ENCODE results near the gene TGM1.

TGM1 gene

GRCh38 chr14:24310265-24310645, 47.3 kb upstream of the TGM1 start:
- Histone ChIP-seq H3K4me3 (ENCODE audit: low read depth, low read length) (no peak overlapping the region), H3K4me1 (ENCODE audit: control insufficient read depth, insufficient read depth, low read length) (no peaks in the 10 kb centered on the region), H3K27ac (ENCODE audit: extremely low read depth, low read depth, low read length) (no peak overlapping the region), H3K36me3 (ENCODE audit: control insufficient read depth in 2 of 2, insufficient read depth in 1 of 2, low read length in 2 of 2) (peaks cover 5 to 72% of the 10 kb centered on the region in 2 experiments), H3K9me3 (ENCODE audit: control insufficient read depth, insufficient read depth, low read depth, low read length) (no peaks in the 10 kb centered on the region)
- ChIA-PET CTCF (interaction anchor here (0.5 to 5.1 kb wide), 6 partner anchors 11 to 827 kb away, joined by 3 to 70 read pairs (median 18); partner anchors contain the start of genes CBLN3, DHRS1, KHNYN and NOP9), POLR2A (interaction anchor here (2.7 kb wide), 1 partner anchor 68 kb away, joined by 15 read pairs; the partner anchor contains the start of gene TINF2)
- TF ChIP-seq ZNF423 (tag by site-specific recombination; IDR thresholded peaks at IDR 0.05), result no peak
- peak; percentile 31; the same call in 1 of the 2 replicates for TF ChIP-seq PRDM10 (tag by site-specific recombination; IDR thresholded peaks at IDR 0.05)
- no peak for TF ChIP-seq ZNF140 (tag by site-specific recombination; IDR thresholded peaks at IDR 0.05)

- ChIA-PET CTCF (interaction anchor here (0.5 to 5.1 kb wide), 12 partner anchors 11 to 826 kb away, joined by 3 to 70 read pairs (median 3); partner anchors contain the start of genes CBLN3, DHRS1, KHNYN and MDP1), POLR2A (interaction anchor here (2.2 to 2.7 kb wide), 2 partner anchors 39 to 67 kb away, joined by 9 to 15 read pairs; partner anchors contain the start of genes RABGGTA and TINF2)
- H3K9me3 ChIP-seq (ENCODE audit: control insufficient read depth, insufficient read depth, low read depth, low read length), result no peaks in the 10 kb centered on the region
- H3K27ac ChIP-seq (ENCODE audit: extremely low read depth, low read depth, low read length), result no peak within 1 kb of the TSS
- no peak for TF ChIP-seq ZNF664 (tag by site-specific recombination; IDR thresholded peaks at IDR 0.05)
- no peak for TF ChIP-seq ZBTB48 (tag by site-specific recombination; IDR thresholded peaks at IDR 0.05)
- TF ChIP-seq ZNF677 (tag by site-specific recombination; IDR thresholded peaks at IDR 0.05), result no peak
- TF ChIP-seq ZNF555 (tag by site-specific recombination; conservative IDR thresholded peaks at IDR 0.05), result no peak
- TF ChIP-seq ZNF23 (tag by site-specific recombination; IDR thresholded peaks at IDR 0.05; ENCODE audit: borderline replicate concordance), result no peak
- no peak for TF ChIP-seq ZBTB7A (tag by site-specific recombination; IDR thresholded peaks at IDR 0.05; ENCODE audit: low read depth)
- no peak for TF ChIP-seq REPIN1 (tag by site-specific recombination; IDR thresholded peaks at IDR 0.05; ENCODE audit: low read depth)
- TF ChIP-seq ZNF660 (tag by site-specific recombination; IDR thresholded peaks at IDR 0.05), result no peak
- TF ChIP-seq ZNF148 (tag by site-specific recombination; IDR thresholded peaks at IDR 0.05; ENCODE audit: borderline replicate concordance), result no peak
- H3K4me3 ChIP-seq (ENCODE audit: low read depth, low read length), result no peak within 1 kb of the TSS
- no peaks in the 10 kb centered on the region for H3K4me1 ChIP-seq (ENCODE audit: control insufficient read depth, insufficient read depth, low read length)
- H3K36me3 ChIP-seq (ENCODE audit: control insufficient read depth in 2 of 2, insufficient read depth in 1 of 2, low read length in 2 of 2), result peaks cover 10 to 77% of the 10 kb centered on the region in 2 experiments
Measured at GRCh38 chr14:24309538-24310264, 46.7 kb upstream of the TGM1 start, which contains the start of gene LTB4R2. Gene LTB4R2, plus strand, starts transcription at chr14:24310140. Its CDS starts 525 bp downstream, at chr14:24310665.

All from HEK293 (cell line).